ELF-1 (cell line): ENCODE results near the gene PDZD7.

Experiments used
- DNase-seq: peaks from one replicate; pipeline ENCODE4 v3.0.0-alpha.2; 2016; ENCODE audit warnings: low read depth, low spot score

PDZD7 gene

GRCh38 chr10:101018600-101019439 is 12.1 kb downstream of the PDZD7 start:
- DNase-seq: peak; percentile 92

GRCh38 chr10:101018118-101018599 is 12.8 kb downstream of the PDZD7 start:
- DNase-seq: peak; percentile 59

GRCh38 chr10:101016814-101017213 is 14.1 kb downstream of the PDZD7 start:
- no peak for DNase-seq

GRCh38 chr10:101015582-101015973 is 15.4 kb downstream of the PDZD7 start:
- no peak for DNase-seq

GRCh38 chr10:101014966-101015581 is 15.9 kb downstream of the PDZD7 start:
- no peak for DNase-seq

GRCh38 chr10:101014230-101014884 is 16.6 kb downstream of the PDZD7 start:
- DNase-seq: peak; percentile 89

GRCh38 chr10:101013365-101013825 is 17.5 kb downstream of the PDZD7 start:
- DNase-seq: no peak

GRCh38 chr10:101012525-101013364 is 18.2 kb downstream of the PDZD7 start:
- peak; percentile 83 for DNase-seq

GRCh38 chr10:101011517-101012423 is 19.2 kb downstream of the PDZD7 start:
- peak; percentile 61 for DNase-seq

GRCh38 chr10:101010329-101010728 is 20.6 kb downstream of the PDZD7 start:
- no peak for DNase-seq

GRCh38 chr10:101008823-101009423 is 22.0 kb downstream of the PDZD7 start:
- DNase-seq: no peak

GRCh38 chr10:101007915-101008822 is 22.8 kb downstream of the PDZD7 start:
- DNase-seq: no peak

GRCh38 chr10:101007099-101007711 is 23.7 kb downstream of the PDZD7 start:
- DNase-seq: no peak

- DNase-seq: no peak
Observed at GRCh38 chr10:101006593-101007098, 24.3 kb downstream of the PDZD7 start.

- no peak for DNase-seq
Observed at GRCh38 chr10:101005869-101006567, 24.9 kb downstream of the PDZD7 start.

- no peak for DNase-seq
Observed at GRCh38 chr10:101005361-101005760, 25.6 kb downstream of the PDZD7 start.

GRCh38 chr10:101003639-101004206 is 27.2 kb downstream of the PDZD7 start:
- no peak for DNase-seq
